WERI-Rb-1 (cell line): ENCODE data around the gene PLA2G2D.
A peak's percentile ranks its signal among the peaks of the same experiment; 100 is the strongest.

Experiments used
- DNase-seq: peaks from one replicate; pipeline ENCODE4 v3.0.0-alpha.2; 2020
- H3K27ac ChIP-seq: fragments of 250-450 bp; sonication (Bioruptor Pico); 2 replicates; pipeline ENCODE4 v1.5.1; 2020; ENCODE audit warnings: mild to moderate bottlenecking, moderate library complexity
- H3K27me3 ChIP-seq: fragments of 250-450 bp; sonication (Bioruptor Pico); 2 replicates; pipeline ENCODE4 v1.5.1; 2021; ENCODE audit warnings: mild to moderate bottlenecking, low read depth, moderate library complexity; ENCODE audit not compliant: insufficient read depth, severe bottlenecking
- H3K36me3 ChIP-seq: fragments of 250-450 bp; sonication (Bioruptor Pico); 2 replicates; pipeline ENCODE4 v1.5.1; 2020; ENCODE audit warnings: mild to moderate bottlenecking, moderate library complexity
- H3K4me3 ChIP-seq: 2 replicates; pipeline ENCODE4 v1.5.1; 2011; ENCODE audit warnings: low read depth, mild to moderate bottlenecking, control low read depth, low read length
- H3K9me3 ChIP-seq: fragments of 250-450 bp; sonication (Bioruptor Pico); 2 replicates; pipeline ENCODE4 v1.5.1; 2021; ENCODE audit warnings: mild to moderate bottlenecking, moderate library complexity; ENCODE audit not compliant: severe bottlenecking
- TF ChIP-seq, protein P1 (sequence below): IDR thresholded peaks from 2 replicates; pipeline ENCODE4 v1.5.1; 2011; ENCODE audit warnings: low read depth, mild to moderate bottlenecking, control low read depth, inconsistent platforms, low read length

The PLA2G2D gene

DNA sequence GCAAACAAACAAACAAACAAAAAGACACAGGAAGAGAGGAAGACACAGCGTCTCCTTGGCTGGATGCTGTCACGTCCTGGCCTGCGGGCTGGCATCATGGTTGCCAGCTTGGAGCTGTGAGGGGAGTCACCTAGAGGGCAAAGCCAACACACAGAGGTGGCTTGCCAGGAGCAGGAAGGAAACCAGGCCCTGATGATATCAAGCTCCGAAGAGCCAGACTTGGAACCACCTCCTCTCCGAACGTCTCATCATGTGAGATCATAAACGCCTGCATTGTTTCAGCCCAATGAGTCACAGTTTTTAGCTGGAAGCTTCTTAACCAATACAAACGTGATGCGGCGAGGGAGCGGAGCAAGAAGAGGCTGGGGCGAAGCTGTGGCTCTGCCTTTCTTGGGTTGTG lies 8.7 kb downstream of the PLA2G2D start:
- no peaks in the 10 kb centered on the region for H3K36me3 ChIP-seq
- no peaks in the 10 kb centered on the region for H3K9me3 ChIP-seq
- no peak overlapping the region for H3K4me3 ChIP-seq
- TF ChIP-seq, protein P1, sequence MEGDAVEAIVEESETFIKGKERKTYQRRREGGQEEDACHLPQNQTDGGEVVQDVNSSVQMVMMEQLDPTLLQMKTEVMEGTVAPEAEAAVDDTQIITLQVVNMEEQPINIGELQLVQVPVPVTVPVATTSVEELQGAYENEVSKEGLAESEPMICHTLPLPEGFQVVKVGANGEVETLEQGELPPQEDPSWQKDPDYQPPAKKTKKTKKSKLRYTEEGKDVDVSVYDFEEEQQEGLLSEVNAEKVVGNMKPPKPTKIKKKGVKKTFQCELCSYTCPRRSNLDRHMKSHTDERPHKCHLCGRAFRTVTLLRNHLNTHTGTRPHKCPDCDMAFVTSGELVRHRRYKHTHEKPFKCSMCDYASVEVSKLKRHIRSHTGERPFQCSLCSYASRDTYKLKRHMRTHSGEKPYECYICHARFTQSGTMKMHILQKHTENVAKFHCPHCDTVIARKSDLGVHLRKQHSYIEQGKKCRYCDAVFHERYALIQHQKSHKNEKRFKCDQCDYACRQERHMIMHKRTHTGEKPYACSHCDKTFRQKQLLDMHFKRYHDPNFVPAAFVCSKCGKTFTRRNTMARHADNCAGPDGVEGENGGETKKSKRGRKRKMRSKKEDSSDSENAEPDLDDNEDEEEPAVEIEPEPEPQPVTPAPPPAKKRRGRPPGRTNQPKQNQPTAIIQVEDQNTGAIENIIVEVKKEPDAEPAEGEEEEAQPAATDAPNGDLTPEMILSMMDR, result no peak
- H3K27ac ChIP-seq, result no peak overlapping the region
- no peaks in the 10 kb centered on the region for H3K27me3 ChIP-seq
- no peak for DNase-seq

DNA sequence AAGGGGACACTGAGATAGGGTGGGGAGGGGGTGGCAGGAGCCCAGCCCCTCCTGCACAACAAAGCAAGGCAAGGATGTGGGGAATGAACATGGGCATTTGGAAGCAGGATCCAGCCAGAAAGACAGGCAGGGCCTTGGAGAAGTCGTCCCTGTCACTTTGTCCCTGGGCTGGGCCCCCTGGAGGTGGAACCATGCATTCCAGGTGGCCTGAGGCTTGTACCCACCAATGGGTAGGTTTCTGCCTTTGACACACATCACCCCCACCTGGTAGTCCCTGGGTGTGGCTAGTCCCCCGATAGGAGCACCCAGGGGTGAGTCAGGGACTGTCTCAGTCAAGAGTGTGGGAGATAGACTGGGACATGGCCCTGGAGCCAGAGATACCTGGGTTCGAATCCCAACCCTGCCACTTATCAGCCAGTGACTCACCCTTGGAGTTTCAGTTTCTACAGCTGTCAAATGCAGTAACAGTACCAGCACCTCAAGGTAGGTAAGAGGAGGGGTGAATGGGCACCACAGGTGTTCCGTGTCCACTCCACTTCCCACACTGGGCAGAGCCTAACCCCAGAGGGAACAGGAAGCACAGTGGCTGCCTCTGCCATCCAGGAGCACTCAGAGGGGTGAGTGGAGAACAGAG lies 10.0 kb downstream of the PLA2G2D start:
- TF ChIP-seq, protein P1, result peak; percentile 45
- no peaks in the 10 kb centered on the region for H3K9me3 ChIP-seq
- H3K27me3 ChIP-seq, result no peaks in the 10 kb centered on the region
- no peak overlapping the region for H3K4me3 ChIP-seq
- no peak for DNase-seq
- H3K27ac ChIP-seq, result no peak overlapping the region
- H3K36me3 ChIP-seq, result no peaks in the 10 kb centered on the region

DNA sequence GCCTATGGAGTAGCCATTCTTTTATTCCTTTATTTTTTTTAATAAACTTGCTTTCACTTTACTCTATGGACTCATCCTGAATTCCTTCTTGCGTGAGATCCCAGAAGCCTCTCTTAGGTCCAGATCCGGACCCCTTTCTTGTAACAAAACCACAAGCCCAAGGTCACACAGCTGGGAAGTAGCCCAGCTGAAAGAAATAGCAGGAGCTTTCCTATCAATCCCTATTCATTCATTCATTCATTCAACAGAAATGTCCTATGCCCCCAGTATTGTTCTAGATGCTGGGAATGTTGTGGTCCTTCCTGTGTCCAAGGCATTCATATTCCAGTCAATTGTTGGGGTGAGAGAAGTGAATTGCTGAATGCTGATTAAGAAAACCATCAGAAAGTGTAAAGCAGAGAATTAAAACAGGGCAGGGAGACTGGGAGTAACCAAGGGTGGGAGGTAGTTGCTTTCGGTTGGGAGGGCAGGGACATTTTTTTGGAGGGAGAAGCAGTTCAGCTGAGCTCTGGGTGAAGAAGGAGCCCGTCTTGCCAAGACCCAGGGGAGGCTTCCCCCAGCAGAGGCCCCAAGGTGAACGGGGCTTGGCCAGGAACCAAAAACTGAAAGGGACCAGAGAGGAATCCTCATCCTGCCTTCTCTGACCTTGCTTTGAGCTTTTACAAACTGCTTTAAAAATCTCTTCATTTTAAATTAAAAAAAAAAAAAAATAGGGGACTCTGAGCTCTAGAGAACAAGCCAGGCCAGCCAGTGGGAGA lies 10.8 kb downstream of the PLA2G2D start:
- TF ChIP-seq, protein P1, result no peak
- Histone ChIP-seq H3K9me3 (no peaks in the 10 kb centered on the region), H3K36me3 (no peaks in the 10 kb centered on the region), H3K27me3 (no peaks in the 10 kb centered on the region), H3K27ac (no peak overlapping the region), H3K4me3 (no peak overlapping the region)
- no peak for DNase-seq

DNA sequence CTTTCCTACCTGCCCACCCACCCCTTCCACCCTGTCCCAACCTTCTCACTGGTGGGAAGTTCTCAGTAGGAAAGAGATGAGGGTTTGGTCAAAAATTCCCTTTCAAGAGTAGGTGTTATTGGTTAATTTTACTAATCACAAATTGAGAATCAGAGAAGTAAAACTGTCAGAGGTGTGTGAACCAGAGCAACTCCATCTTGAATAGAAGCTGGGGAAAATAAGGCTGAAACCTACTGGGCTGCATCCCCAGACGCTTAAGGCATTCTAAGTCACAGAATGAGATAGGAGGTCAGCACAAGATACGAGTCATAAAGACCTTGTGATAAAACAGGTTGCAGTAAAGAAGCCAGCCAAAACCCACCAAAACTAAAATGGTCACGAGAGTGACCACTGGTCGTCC lies 11.5 kb downstream of the PLA2G2D start:
- H3K9me3 ChIP-seq, result no peaks in the 10 kb centered on the region
- H3K27me3 ChIP-seq, result no peaks in the 10 kb centered on the region
- no peak for DNase-seq
- no peak overlapping the region for H3K4me3 ChIP-seq
- TF ChIP-seq, protein P1, result no peak
- no peaks in the 10 kb centered on the region for H3K36me3 ChIP-seq
- H3K27ac ChIP-seq, result no peak overlapping the region

DNA sequence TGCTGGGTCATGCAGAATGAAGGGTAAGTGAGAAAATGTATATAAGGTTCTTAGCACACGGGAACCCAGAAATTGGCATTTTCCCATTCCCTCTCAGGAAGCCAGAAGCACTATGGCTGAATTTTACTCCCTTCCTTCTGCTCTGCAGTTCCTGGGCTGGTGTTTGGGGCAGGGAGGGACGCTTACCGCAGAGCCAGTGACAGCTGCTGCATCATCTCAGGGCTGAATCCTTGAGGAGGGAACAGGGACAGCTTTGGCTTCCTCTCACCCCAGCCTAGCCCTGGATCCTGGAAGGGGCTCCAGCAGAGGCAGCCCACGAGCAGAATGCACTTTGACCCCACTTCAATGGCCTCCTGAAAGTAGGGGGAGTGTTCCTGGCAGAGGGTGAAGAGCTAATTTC lies 12.0 kb downstream of the PLA2G2D start:
- Histone ChIP-seq H3K27me3 (no peaks in the 10 kb centered on the region), H3K9me3 (no peaks in the 10 kb centered on the region), H3K36me3 (no peaks in the 10 kb centered on the region), H3K27ac (no peak overlapping the region), H3K4me3 (no peak overlapping the region)
- TF ChIP-seq, protein P1, result no peak
- no peak for DNase-seq
